ENCODE data around the gene CHD1.

The CHD1 gene

DNA sequence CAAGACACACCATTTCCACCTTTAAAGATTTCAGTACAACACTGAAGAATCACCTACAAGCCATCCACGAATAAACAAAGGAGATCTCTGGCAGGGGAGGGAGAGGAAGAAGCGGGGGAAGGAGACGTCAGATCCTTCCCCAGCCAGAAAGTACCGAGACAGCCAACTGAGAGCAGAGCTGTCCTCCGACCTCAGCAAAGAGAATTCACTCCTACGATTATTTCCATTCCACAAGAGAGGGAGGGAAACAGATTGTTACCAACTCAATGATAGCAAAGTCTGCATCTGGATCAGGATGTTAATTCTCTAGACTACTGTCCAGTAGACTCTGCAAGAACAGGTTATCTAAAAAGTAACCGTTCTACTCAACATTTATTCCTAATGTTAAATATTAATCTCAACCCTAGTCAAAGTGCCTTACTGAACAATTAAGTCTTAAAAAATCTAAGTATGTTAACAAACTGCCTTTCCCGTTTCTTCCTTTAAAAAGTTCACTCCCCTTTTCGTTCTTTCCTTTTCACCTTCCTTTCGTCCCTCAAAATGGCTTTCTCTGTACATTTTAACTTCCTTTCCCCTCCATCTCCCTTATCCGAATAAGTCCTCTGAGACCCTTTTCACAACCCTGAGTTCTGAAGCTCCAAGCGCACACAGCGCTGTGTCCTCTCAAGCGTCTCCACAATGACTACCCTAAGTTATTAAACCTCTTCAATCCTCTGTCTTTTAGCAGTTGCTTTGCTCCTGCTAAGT is 1.4 kb downstream of the CHD1 start:
- peak; percentile 86 for DNase-seq (ENCODE audit: low read depth)
- TF ChIP-seq, protein P1, sequence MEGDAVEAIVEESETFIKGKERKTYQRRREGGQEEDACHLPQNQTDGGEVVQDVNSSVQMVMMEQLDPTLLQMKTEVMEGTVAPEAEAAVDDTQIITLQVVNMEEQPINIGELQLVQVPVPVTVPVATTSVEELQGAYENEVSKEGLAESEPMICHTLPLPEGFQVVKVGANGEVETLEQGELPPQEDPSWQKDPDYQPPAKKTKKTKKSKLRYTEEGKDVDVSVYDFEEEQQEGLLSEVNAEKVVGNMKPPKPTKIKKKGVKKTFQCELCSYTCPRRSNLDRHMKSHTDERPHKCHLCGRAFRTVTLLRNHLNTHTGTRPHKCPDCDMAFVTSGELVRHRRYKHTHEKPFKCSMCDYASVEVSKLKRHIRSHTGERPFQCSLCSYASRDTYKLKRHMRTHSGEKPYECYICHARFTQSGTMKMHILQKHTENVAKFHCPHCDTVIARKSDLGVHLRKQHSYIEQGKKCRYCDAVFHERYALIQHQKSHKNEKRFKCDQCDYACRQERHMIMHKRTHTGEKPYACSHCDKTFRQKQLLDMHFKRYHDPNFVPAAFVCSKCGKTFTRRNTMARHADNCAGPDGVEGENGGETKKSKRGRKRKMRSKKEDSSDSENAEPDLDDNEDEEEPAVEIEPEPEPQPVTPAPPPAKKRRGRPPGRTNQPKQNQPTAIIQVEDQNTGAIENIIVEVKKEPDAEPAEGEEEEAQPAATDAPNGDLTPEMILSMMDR (conservative IDR thresholded peaks at IDR 0.05; ENCODE audit: low read depth, low read length) = no peak
- H3K4me3 ChIP-seq (ENCODE audit: low read depth, low read length) = peak overlapping the region; percentile 80

DNA sequence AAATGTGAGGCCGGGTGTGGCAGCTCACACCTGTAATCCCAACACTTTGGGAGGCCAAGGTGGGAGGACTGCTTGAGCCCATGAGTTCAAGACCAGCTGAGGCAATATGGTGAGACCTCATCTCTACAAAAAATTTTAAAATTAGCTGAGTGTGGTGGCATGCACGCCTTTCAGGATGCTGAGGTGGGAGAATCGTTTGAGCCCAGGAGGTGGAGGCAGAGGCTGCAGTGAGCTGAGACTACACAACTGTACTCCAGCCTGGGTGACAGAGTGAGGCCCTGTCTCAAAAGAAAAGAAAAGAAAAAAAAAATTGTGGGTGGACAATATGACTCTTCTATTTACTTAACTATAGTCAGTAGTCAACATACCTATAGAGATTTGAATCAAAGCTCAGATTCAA is 4.8 kb downstream of the CHD1 start:
- no peak overlapping the region for H3K4me3 ChIP-seq (ENCODE audit: low read depth, low read length)
- TF ChIP-seq, protein P1 (conservative IDR thresholded peaks at IDR 0.05; ENCODE audit: low read depth, low read length) = no peak
- DNase-seq (ENCODE audit: low read depth) = no peak

DNA sequence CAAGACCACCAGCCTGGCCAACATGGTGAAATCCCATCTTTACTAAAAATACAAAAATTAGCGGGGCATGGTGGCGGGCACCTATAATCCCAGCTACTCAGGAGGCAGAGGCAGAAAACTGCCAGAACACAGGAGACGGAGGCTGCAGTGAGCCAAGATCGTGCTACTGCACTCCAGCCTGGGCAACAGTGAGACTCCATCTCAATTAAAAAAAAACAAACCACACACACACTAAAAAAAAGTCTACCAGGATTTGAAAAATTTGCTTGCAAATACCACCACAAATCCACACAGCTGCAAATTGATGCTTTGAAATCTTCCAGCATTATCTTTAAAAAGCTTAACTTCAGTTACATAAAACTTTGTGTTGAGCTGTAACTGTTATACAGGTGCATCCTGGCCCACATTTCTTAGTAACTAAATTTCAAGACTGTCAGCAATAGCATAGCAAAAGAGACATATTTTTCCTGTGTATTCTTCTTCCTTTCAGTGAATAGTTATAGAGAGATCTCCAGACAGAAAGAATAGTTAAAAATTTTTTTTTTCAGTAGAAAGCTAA is 6.8 kb downstream of the CHD1 start:
- no peak for DNase-seq (ENCODE audit: low read depth)
- TF ChIP-seq, protein P1 (conservative IDR thresholded peaks at IDR 0.05; ENCODE audit: low read depth, low read length) = no peak

DNA sequence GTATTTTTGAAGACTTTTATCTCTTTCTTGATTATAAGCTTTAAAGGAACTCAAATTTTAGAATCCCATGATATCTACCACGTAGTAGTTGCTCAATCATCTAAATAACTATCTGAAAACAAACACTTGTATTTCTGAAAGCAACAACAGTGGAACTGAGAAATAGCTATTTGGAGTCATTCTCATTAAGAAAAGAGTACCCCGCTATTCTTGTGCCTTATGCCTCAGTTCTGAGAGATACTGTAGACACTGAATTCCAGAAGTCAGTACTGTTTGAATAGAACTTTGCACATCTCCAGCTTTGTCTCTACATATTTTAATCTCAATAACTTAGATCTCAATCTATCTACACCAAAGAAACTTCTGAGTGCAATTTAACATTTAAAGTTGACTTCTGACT is 11.4 kb downstream of the CHD1 start:
- DNase-seq (ENCODE audit: low read depth) = no peak
- TF ChIP-seq, protein P1 (conservative IDR thresholded peaks at IDR 0.05; ENCODE audit: low read depth, low read length) = no peak
- no peak overlapping the region for H3K4me3 ChIP-seq (ENCODE audit: low read depth, low read length)

More for the DNA sequence above, 6.8 kb downstream of the CHD1 start:
- H3K4me3 ChIP-seq (ENCODE audit: low read depth, low read length) = no peak overlapping the region

DNA sequence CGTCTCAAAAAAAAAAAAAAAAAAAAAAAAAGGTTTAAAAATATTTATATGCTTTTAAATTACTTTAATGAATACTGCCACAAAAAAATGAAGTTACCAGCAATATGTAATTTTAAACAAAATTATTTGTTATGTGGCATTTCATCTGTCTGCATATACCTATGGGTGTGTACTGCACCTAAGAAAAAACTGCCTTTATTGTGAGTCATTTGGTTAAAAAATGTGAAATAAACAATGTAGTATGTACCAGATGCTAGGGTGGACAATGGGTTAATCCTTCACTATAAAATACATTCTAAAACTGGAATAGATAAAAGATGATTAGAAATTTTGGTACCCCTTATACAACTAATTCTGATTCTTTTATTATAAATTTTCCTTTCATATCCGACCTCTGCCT is 12.3 kb downstream of the CHD1 start:
- no peak overlapping the region for H3K4me3 ChIP-seq (ENCODE audit: low read depth, low read length)
- TF ChIP-seq, protein P1 (conservative IDR thresholded peaks at IDR 0.05; ENCODE audit: low read depth, low read length) = no peak
- DNase-seq (ENCODE audit: low read depth) = no peak

- TF ChIP-seq, protein P1 (conservative IDR thresholded peaks at IDR 0.05; ENCODE audit: low read depth, low read length) = no peak
- H3K4me3 ChIP-seq (ENCODE audit: low read depth, low read length) = no peak overlapping the region
- no peak for DNase-seq (ENCODE audit: low read depth)
Observed at GRCh38 chr5:98913911-98914310, 14.9 kb downstream of the CHD1 start.
